ENCODE data around the gene CCDC88B. TPM values are rescaled to one million over a fixed set of nuclear protein-coding genes. Genes with fewer than 3 reads are reported as not detected.

The CCDC88B gene
- total and polyA plus RNA-seq, 9 of the 15 experiments (the other 6 are each of a cell fraction or from before 2014, with no cell fraction given) = 0.13 to 18.1 (median 7.9) TPM

GRCh38 chr11:64358907-64359711 is 19.1 kb downstream of the CCDC88B start, which contains the start of gene RPS6KA4 (continued):
- TF ChIP-seq ZBTB40 (IDR thresholded peaks at IDR 0.05) = peak; percentile 38; the same call in 1 of the 2 replicates
- TF ChIP-seq ZBTB40 (CRISPR knock-in tag; IDR thresholded peaks at IDR 0.05) = no peak
- no peak for TF ChIP-seq CBX8 (IDR thresholded peaks at IDR 0.05; ENCODE audit: borderline replicate concordance, extremely low read depth, low read depth, low read length, poor library complexity, severe bottlenecking)
- TF ChIP-seq ZBTB1 (CRISPR knock-in tag; IDR thresholded peaks at IDR 0.05; ENCODE audit: borderline replicate concordance, low read depth) = 0 out of 2 replicates have a peak, but pooled peaks have one; percentile 16
